Measurements from ENCODE around the gene LARGE1.

LARGE1 gene

DNA sequence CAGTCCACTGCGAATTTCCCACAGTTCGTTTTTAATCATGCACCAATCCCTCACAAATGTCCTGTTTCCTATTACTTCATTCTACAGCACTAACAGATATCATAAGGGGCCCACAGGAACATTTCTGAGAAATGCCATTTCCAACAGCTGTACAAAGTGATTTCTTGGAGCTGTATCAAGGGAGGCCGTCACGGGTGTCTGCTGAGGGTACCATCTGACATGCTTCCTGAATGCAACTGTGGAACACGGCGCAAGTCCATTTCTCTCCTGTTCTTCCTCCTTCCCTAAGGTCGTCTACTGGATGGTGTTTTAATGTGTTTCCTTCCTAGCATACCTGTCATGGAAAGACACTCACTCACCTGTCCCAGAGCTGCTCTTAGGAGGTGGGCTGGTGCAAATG, 320.7 kb downstream of the LARGE1 start:
- TF ChIP-seq, protein P1, sequence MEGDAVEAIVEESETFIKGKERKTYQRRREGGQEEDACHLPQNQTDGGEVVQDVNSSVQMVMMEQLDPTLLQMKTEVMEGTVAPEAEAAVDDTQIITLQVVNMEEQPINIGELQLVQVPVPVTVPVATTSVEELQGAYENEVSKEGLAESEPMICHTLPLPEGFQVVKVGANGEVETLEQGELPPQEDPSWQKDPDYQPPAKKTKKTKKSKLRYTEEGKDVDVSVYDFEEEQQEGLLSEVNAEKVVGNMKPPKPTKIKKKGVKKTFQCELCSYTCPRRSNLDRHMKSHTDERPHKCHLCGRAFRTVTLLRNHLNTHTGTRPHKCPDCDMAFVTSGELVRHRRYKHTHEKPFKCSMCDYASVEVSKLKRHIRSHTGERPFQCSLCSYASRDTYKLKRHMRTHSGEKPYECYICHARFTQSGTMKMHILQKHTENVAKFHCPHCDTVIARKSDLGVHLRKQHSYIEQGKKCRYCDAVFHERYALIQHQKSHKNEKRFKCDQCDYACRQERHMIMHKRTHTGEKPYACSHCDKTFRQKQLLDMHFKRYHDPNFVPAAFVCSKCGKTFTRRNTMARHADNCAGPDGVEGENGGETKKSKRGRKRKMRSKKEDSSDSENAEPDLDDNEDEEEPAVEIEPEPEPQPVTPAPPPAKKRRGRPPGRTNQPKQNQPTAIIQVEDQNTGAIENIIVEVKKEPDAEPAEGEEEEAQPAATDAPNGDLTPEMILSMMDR (IDR thresholded peaks at IDR 0.05; ENCODE audit: insufficient read depth, low read depth, low read length, missing control alignments) = no peak
- DNase-seq (ENCODE audit: low read depth) = no peak
- H3K4me3 ChIP-seq (ENCODE audit: low read length) = no peak overlapping the region

DNA sequence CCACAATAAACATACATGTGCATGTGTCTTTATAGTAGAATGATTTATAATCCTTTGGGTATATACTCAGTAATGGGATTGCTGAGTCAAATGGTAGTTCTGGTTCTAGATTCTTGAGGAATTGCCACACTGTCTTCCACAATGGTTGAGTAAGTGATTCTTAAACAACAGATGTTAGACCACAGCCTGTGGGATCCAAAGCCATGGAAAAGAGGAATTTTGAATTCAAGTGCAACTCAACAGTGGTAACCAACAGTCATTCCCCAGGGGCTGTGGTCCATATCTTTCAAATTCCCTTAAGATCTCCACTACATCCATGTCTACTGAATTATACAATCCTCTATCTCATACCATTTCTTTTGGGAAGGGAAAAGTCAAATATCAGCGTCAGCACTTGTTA, 321.5 kb downstream of the LARGE1 start:
- no peak for DNase-seq (ENCODE audit: low read depth)
- TF ChIP-seq, protein P1 (IDR thresholded peaks at IDR 0.05; ENCODE audit: insufficient read depth, low read depth, low read length, missing control alignments) = no peak
- H3K4me3 ChIP-seq (ENCODE audit: low read length) = no peak overlapping the region

DNA sequence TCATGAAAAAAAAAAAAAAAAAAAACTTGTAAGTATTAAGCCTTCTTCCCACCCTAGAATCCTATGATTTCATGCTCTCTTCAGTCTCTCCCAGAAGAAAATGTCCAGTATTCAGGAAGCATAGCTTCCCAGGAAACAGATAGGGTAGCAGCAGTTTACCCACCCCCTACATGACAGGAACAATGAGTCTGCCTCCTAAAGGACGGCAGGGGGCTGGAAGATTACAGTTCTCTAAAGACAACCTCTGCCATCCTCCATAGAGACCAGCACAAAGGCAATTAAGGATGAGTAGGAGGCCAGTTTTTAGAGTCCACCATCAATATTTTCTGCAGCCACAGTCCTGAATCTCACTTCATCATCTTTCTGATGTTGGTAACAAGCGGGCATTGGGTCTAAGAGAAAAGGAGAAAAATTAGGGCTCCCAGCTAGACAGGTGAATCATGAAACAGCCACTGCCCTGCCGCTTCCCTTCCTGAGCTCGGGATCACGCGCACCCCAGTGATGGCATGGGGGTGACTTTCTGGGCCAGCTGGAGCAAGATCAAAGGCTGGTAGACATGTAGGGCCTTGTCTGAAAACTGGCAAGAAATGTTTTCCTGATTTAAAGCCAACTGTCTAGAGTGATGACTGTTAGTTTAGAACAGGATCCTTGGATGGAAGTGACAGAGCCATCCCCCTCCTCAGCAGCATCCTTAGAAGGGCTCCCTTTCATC, 322.8 kb downstream of the LARGE1 start:
- no peak overlapping the region for H3K4me3 ChIP-seq (ENCODE audit: low read length)
- TF ChIP-seq, protein P1 (IDR thresholded peaks at IDR 0.05; ENCODE audit: insufficient read depth, low read depth, low read length, missing control alignments) = no peak
- DNase-seq (ENCODE audit: low read depth) = no peak

DNA sequence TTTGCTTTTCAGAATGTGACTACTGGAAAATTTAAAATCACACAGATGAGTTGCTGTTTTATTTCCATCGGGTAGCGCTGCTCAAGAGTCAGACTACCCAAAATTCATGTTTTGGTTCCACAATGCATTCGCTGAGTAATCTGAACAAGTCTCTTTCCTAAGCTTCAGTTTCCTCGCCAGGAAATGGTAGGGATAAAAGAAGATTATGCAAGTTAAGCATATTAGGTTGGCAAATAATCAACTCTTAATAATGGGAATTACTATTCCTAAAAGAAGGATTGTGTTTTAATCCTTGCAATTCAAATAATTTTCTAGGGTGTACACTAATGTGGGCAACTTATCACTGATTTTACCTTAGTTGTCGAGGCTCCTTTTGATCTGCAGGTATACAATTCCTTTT, 326.5 kb downstream of the LARGE1 start:
- TF ChIP-seq, protein P1 (IDR thresholded peaks at IDR 0.05; ENCODE audit: insufficient read depth, low read depth, low read length, missing control alignments) = no peak
- DNase-seq (ENCODE audit: low read depth) = no peak
- H3K4me3 ChIP-seq (ENCODE audit: low read length) = no peak overlapping the region

DNA sequence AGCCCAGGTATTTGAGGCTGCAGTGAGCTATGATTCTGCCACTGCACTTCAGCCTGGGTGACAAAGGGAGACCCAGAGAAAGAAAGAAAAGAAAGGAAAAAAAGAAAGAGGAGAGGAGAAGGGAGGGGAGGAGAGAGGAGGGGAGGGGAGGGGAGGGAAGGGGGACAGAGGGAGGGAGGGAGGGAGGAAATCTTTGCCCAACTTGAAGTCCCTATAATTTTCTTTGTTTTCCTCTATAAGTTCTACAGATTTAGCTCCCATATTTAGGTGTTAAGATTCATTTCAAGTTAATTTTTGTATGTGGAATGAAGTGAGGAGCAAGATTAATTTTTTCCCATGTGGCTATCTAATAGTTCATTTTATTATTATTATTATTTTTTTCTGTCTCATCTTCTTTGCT, 328.3 kb downstream of the LARGE1 start:
- no peak overlapping the region for H3K4me3 ChIP-seq (ENCODE audit: low read length)
- TF ChIP-seq, protein P1 (IDR thresholded peaks at IDR 0.05; ENCODE audit: insufficient read depth, low read depth, low read length, missing control alignments) = no peak
- no peak for DNase-seq (ENCODE audit: low read depth)

DNA sequence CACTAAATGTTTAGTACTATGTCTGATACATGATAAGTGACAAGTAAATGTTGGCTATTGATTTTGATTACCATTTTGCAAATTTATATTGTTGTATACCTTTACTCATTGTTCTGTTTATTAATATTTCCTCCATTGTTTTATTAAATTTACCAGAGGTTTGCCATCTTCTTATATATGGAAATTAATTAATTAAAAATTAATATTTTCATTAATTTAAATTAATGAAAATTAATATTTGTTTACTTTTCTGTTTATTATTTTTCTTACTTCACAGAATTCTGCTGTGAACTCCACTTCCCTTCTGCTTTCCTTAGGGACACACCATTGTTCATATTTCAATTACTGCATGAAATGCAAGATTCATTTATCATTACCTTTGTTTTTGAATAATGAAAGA, 331.0 kb downstream of the LARGE1 start:
- no peak for DNase-seq (ENCODE audit: low read depth)
- TF ChIP-seq, protein P1 (IDR thresholded peaks at IDR 0.05; ENCODE audit: insufficient read depth, low read depth, low read length, missing control alignments) = no peak
- no peak overlapping the region for H3K4me3 ChIP-seq (ENCODE audit: low read length)

DNA sequence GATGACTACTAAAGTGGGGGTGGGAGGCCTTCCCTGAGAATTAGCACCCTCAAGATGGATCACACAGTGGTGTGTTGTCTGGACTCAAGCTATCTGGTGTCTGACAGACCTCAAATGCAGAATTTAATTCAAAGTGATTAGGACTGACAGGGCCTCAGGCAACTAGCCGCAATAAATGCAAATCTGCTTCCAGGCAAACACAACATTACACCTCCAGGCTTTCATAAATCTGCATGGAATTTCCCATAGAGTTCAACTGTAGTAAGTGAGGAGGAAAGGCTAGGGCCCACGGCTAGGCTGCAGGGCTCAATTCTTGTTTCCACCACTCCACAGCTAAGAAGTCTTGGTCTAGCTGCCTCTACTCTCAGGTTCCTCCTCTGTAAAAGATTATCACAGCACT, 331.4 kb downstream of the LARGE1 start:
- H3K4me3 ChIP-seq (ENCODE audit: low read length) = no peak overlapping the region
- TF ChIP-seq, protein P1 (IDR thresholded peaks at IDR 0.05; ENCODE audit: insufficient read depth, low read depth, low read length, missing control alignments) = no peak
- DNase-seq (ENCODE audit: low read depth) = no peak

Measured in epithelial cell of esophagus (primary cell).